Smooth muscle cell (in vitro differentiated cells): ENCODE data around the gene TRIM38. TPM values are rescaled to one million over a fixed set of nuclear protein-coding genes. Genes with fewer than 3 reads are reported as not detected.

Experiments used
- DNase-seq: peaks from one replicate; lab custom pipeline; 2025; ENCODE audit not compliant: unreplicated experiment; lab: John Stamatoyannopoulos, UW
- H2AFZ ChIP-seq: fragments of 200-600 bp; sonication (generic); 2 replicates; pipeline ENCODE4 v1.6.0; 2016; ENCODE audit warnings: antibody characterized with exemption, low read depth, mild to moderate bottlenecking
- H3F3A ChIP-seq: fragments of 200-600 bp; sonication (generic); 2 replicates; pipeline ENCODE4 v1.6.0; 2017; ENCODE audit warnings: antibody characterized with exemption, low read depth
- H3K27ac ChIP-seq: fragments of 200-600 bp; sonication (generic); 2 replicates; pipeline ENCODE4 v1.5.1; 2016; ENCODE audit warnings: low read depth, mild to moderate bottlenecking
- H3K27me3 ChIP-seq: fragments of 200-600 bp; sonication (generic); 2 replicates; pipeline ENCODE4 v1.6.1; 2016; ENCODE audit warnings: low read depth, mild to moderate bottlenecking
- H3K36me3 ChIP-seq: fragments of 200-600 bp; sonication (generic); 2 replicates; pipeline ENCODE4 v1.5.1; 2016; ENCODE audit warnings: low read depth
- H3K4me1 ChIP-seq: fragments of 200-600 bp; sonication (generic); 2 replicates; pipeline ENCODE4 v1.5.1; 2016; ENCODE audit warnings: low read depth
- H3K4me2 ChIP-seq: fragments of 200-600 bp; sonication (generic); 2 replicates; pipeline ENCODE4 v1.6.0; 2016; ENCODE audit warnings: mild to moderate bottlenecking
- H3K4me3 ChIP-seq: fragments of 200-600 bp; sonication (generic); 2 replicates; pipeline ENCODE4 v1.5.1; 2016; ENCODE audit warnings: mild to moderate bottlenecking
- H3K79me2 ChIP-seq: fragments of 200-600 bp; sonication (generic); 2 replicates; pipeline ENCODE4 v1.6.0; 2016; ENCODE audit warnings: low read depth, mild to moderate bottlenecking
- H3K9ac ChIP-seq: fragments of 200-600 bp; sonication (generic); 2 replicates; pipeline ENCODE4 v1.6.0; 2016; ENCODE audit warnings: low read depth
- H3K9me3 ChIP-seq: fragments of 200-600 bp; sonication (generic); replicated peaks from 2 replicates; pipeline ENCODE4 v1.5.1; 2016; ENCODE audit warnings: low read depth
- H4K20me1 ChIP-seq: fragments of 200-600 bp; sonication (generic); 2 replicates; pipeline ENCODE4 v1.6.0; 2016; ENCODE audit warnings: low read depth
- CTCF ChIP-seq: fragments of 200-600 bp; sonication (generic); IDR thresholded peaks from 2 replicates; pipeline ENCODE4 v1.5.1; 2017; ENCODE audit warnings: borderline replicate concordance, mild to moderate bottlenecking, antibody characterized with exemption; ENCODE audit not compliant: insufficient read depth, poor library complexity, severe bottlenecking
- WGBS: methylation state at CpG from one replicate; pipeline ENCODE4 v1.1.7; 2016; ENCODE audit warnings: low lambda C conversion rate; 5-methylcytosine and 5-hydroxymethylcytosine counted together
- polyA plus RNA-seq: library from polyadenylated mRNA; unstranded; fragments of >200 nt; fragmentation: Nextera tagmentation; extraction: Ambion mirVana; gene quantifications from 2 replicates; pipeline ENCODE4 v1.2.1, GENCODE V29; 2016
- total RNA-seq: library from RNA; depleted of rRNA; stranded (reverse); fragments of >200 nt; gene quantifications from 2 replicates; pipeline ENCODE4 v1.2.3, GENCODE V29; 2014

Gene TRIM38
- total and polyA plus RNA-seq, 2 experiments from 2014 or later: 6.1 to 9.1 TPM

GRCh38 chr6:26020329-26021000 lies 57.9 kb downstream of the TRIM38 start:
- Histone ChIP-seq H3K4me3 (peak overlapping the region; percentile 61), H3K36me3 (no peaks in the 10 kb centered on the region)

GRCh38 chr6:26021001-26021349 lies 58.4 kb downstream of the TRIM38 start:
- peak overlapping the region; percentile 61 for H3K4me3 ChIP-seq
- peaks cover 24% of the 10 kb centered on the region for H3F3A ChIP-seq
- no peak for TF ChIP-seq CTCF
- H3K4me1 ChIP-seq: peaks cover 17% of the 10 kb centered on the region
- H3K9ac ChIP-seq: peak overlapping the region; percentile 86
- no peaks in the 10 kb centered on the region for H3K27me3 ChIP-seq
- H4K20me1 ChIP-seq: no peaks in the 10 kb centered on the region
- peak; percentile 47 for DNase-seq
- no peaks in the 10 kb centered on the region for H3K9me3 ChIP-seq
- no peaks in the 10 kb centered on the region for H3K79me2 ChIP-seq
- 1% methylated on average over 23 of the region's 23 CpGs for WGBS
- peak overlapping the region; percentile 83 for H3K4me2 ChIP-seq
- H3K36me3 ChIP-seq: no peaks in the 10 kb centered on the region
- H3K27ac ChIP-seq: peak overlapping the region; percentile 93
- peak overlapping the region; percentile 40 for H2AFZ ChIP-seq

More at GRCh38 chr6:26020329-26021000, 57.9 kb downstream of the TRIM38 start:
- no peaks in the 10 kb centered on the region for H4K20me1 ChIP-seq
- H2AFZ ChIP-seq: peak overlapping the region; percentile 40
- 8% methylated on average over 45 of the region's 45 CpGs for WGBS
- H3K4me2 ChIP-seq: peak overlapping the region; percentile 83
- peak overlapping the region; percentile 93 for H3K27ac ChIP-seq
- peaks cover 21% of the 10 kb centered on the region for H3F3A ChIP-seq
- H3K79me2 ChIP-seq: no peaks in the 10 kb centered on the region
- H3K9me3 ChIP-seq: no peaks in the 10 kb centered on the region
- no peak for TF ChIP-seq CTCF
- peaks cover 12% of the 10 kb centered on the region for H3K4me1 ChIP-seq
- no peaks in the 10 kb centered on the region for H3K27me3 ChIP-seq
- peak overlapping the region; percentile 86 for H3K9ac ChIP-seq
- peak; percentile 35 for DNase-seq

GRCh38 chr6:26021350-26022131 lies 58.9 kb downstream of the TRIM38 start:
- H3K27me3 ChIP-seq: no peaks in the 10 kb centered on the region

More at GRCh38 chr6:26021350-26022131, 58.9 kb downstream of the TRIM38 start:
- under 1% methylated on average over 38 of the region's 39 CpGs for WGBS
- Histone ChIP-seq H3K36me3 (no peaks in the 10 kb centered on the region), H2AFZ (peak overlapping the region; percentile 40), H3K79me2 (no peaks in the 10 kb centered on the region), H3K4me2 (peak overlapping the region; percentile 83), H3F3A (peaks cover 25% of the 10 kb centered on the region), H3K9me3 (no peaks in the 10 kb centered on the region), H3K27ac (peak overlapping the region; percentile 93), H3K4me3 (peak overlapping the region; percentile 61), H3K4me1 (peaks cover 18% of the 10 kb centered on the region), H4K20me1 (no peaks in the 10 kb centered on the region), H3K9ac (peak overlapping the region; percentile 86)
- no peak for TF ChIP-seq CTCF
- DNase-seq: peak; percentile 59
